Sigmoid colon (tissue), 4 donors: ENCODE data around the gene NCKAP5.

Source experiments
- EP300 ChIP-seq, 4 donors: sonication (generic); formaldehyde crosslinking; IDR thresholded peaks; one replicate each; pipeline ENCODE4 v1.6.1; 2017; ENCODE audit warnings: antibody characterized with exemption in 4 of 4
- POLR2A ChIP-seq, 2 donors: fragments of 450-650 bp; IDR thresholded peaks; one replicate each; pipeline ENCODE4 v1.6.1; 2016; ENCODE audit warnings: antibody characterized with exemption in 2 of 2, mild to moderate bottlenecking in 2 of 2, moderate library complexity in 2 of 2
- POLR2AphosphoS5 ChIP-seq, 4 donors: sonication (generic); formaldehyde crosslinking; IDR thresholded peaks; one replicate each; pipeline ENCODE4 v1.6.1; 2017; ENCODE audit warnings: antibody characterized with exemption in 4 of 4
- TF ChIP-seq, protein P1 (sequence below), 4 experiments: fragments of 450-650 bp in 3 of 4; fragments of 200-600 bp in 1 of 4; IDR thresholded peaks; one replicate each; pipeline ENCODE4 v1.5.1; 2016 to 2019; ENCODE audit warnings: antibody characterized with exemption in 4 of 4, mild to moderate bottlenecking in 3 of 4, moderate library complexity in 2 of 4

DNA sequence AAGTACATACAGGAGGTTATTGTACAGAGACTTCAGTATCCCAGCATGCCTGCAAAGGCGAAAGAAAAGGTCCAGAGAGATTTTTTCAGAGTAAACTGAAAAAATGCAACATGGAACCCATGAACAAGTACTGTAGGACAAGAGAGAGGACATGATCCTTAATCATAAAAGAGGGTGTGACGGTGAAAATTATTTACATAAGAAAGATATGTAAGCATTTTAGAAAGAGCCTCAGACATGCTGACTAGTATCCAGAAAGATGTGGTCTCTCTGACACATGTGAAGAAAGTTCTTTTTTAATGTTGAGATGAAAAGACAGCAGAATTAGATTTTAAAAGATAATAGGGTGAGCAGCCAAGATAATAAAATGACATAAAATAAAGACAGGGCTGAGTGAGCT, 262.0 kb downstream of the NCKAP5 start:
- TF ChIP-seq, protein P1, sequence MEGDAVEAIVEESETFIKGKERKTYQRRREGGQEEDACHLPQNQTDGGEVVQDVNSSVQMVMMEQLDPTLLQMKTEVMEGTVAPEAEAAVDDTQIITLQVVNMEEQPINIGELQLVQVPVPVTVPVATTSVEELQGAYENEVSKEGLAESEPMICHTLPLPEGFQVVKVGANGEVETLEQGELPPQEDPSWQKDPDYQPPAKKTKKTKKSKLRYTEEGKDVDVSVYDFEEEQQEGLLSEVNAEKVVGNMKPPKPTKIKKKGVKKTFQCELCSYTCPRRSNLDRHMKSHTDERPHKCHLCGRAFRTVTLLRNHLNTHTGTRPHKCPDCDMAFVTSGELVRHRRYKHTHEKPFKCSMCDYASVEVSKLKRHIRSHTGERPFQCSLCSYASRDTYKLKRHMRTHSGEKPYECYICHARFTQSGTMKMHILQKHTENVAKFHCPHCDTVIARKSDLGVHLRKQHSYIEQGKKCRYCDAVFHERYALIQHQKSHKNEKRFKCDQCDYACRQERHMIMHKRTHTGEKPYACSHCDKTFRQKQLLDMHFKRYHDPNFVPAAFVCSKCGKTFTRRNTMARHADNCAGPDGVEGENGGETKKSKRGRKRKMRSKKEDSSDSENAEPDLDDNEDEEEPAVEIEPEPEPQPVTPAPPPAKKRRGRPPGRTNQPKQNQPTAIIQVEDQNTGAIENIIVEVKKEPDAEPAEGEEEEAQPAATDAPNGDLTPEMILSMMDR (IDR thresholded peaks at IDR 0.05): no peak
- no peak for TF ChIP-seq POLR2AphosphoS5 (IDR thresholded peaks at IDR 0.05)
- no peak for TF ChIP-seq POLR2A (IDR thresholded peaks at IDR 0.05)
- no peak for TF ChIP-seq EP300 (IDR thresholded peaks at IDR 0.05)
